Liver (tissue), 9 donors: ENCODE data around the gene PDE9A. TPM values are rescaled to one million over a fixed set of nuclear protein-coding genes. Genes with fewer than 3 reads are reported as not detected.

Experiments used
- DNase-seq: peaks from one replicate; pipeline ENCODE4 v3.0.0-alpha.2; 2017; ENCODE audit warnings: low spot score
- H3K27ac ChIP-seq, 2 donors: one replicate each; pipeline ENCODE4 v1.7.0; 2013; ENCODE audit warnings: inconsistent platforms in 2 of 2, low read length in 2 of 2, control low read depth in 1 of 2, low read depth in 1 of 2, mild to moderate bottlenecking in 1 of 2
- H3K27me3 ChIP-seq, 4 donors: one replicate each; pipeline versions ENCODE4 v1.6.1 to v1.7.0; 2013; ENCODE audit warnings: low read length in 3 of 4, inconsistent platforms in 1 of 4, mild to moderate bottlenecking in 1 of 4, moderate library complexity in 1 of 4; ENCODE audit not compliant: control insufficient read depth in 4 of 4, insufficient read depth in 4 of 4
- H3K36me3 ChIP-seq, 4 donors: one replicate each; pipeline versions ENCODE4 v1.6.1 to v1.7.0; 2013; ENCODE audit warnings: low read length in 3 of 4, mild to moderate bottlenecking in 3 of 4, low read depth in 1 of 4, moderate library complexity in 1 of 4; ENCODE audit not compliant: control insufficient read depth in 4 of 4, insufficient read depth in 3 of 4
- H3K4me1 ChIP-seq, 4 donors: one replicate each; pipeline versions ENCODE4 v1.6.1 to v1.7.0; 2013; ENCODE audit warnings: low read length in 3 of 4, mild to moderate bottlenecking in 3 of 4, moderate library complexity in 1 of 4; ENCODE audit not compliant: control insufficient read depth in 4 of 4, insufficient read depth in 4 of 4
- H3K4me3 ChIP-seq, 3 donors: one replicate each; pipeline versions ENCODE4 v1.6.1 to v1.7.0; 2013; ENCODE audit warnings: low read length in 3 of 3, control low read depth in 1 of 3, low read depth in 1 of 3, mild to moderate bottlenecking in 1 of 3
- H3K9ac ChIP-seq, 2 donors: one replicate each; pipeline ENCODE4 v1.7.0; 2013; ENCODE audit warnings: low read length in 2 of 2, mild to moderate bottlenecking in 2 of 2, moderate library complexity in 2 of 2, control low read depth in 1 of 2, low read depth in 1 of 2
- H3K9me3 ChIP-seq, 4 donors: one replicate each; pipeline versions ENCODE4 v1.6.1 to v1.7.0; 2013; ENCODE audit warnings: low read length in 3 of 4; ENCODE audit not compliant: control insufficient read depth in 4 of 4
- ATF3 ChIP-seq: IDR thresholded peaks from 2 replicates; pipeline ENCODE4 v1.6.1; 2016; ENCODE audit warnings: antibody characterized with exemption
- EGR1 ChIP-seq, 2 donors: IDR thresholded peaks; 2 replicates each; pipeline ENCODE4 v1.6.1; 2016 to 2018; ENCODE audit warnings: antibody characterized with exemption in 2 of 2, low read depth in 2 of 2
- FOXA1 ChIP-seq: IDR thresholded peaks from 2 replicates; pipeline ENCODE4 v1.6.1; 2016; ENCODE audit warnings: antibody characterized with exemption
- FOXA2 ChIP-seq: IDR thresholded peaks from 2 replicates; pipeline ENCODE4 v1.6.1; 2016; ENCODE audit warnings: antibody characterized with exemption
- GABPA ChIP-seq, 2 donors: IDR thresholded peaks in 1 of 2; conservative IDR thresholded peaks in 1 of 2; 2 replicates each; pipeline ENCODE4 v1.6.1; 2016; ENCODE audit warnings: antibody characterized with exemption in 2 of 2, mild to moderate bottlenecking in 1 of 2, moderate library complexity in 1 of 2
- HNF4A ChIP-seq, 2 donors: conservative IDR thresholded peaks; 2 replicates each; pipeline ENCODE4 v1.6.1; 2016; ENCODE audit warnings: antibody characterized with exemption in 2 of 2, mild to moderate bottlenecking in 2 of 2
- HNF4G ChIP-seq: IDR thresholded peaks from 2 replicates; pipeline ENCODE4 v1.6.1; 2016; ENCODE audit warnings: antibody characterized with exemption
- JUND ChIP-seq, 2 donors: IDR thresholded peaks; 2 replicates each; pipeline ENCODE4 v1.6.1; 2016; ENCODE audit warnings: antibody characterized with exemption in 2 of 2
- MAX ChIP-seq: IDR thresholded peaks from 2 replicates; pipeline ENCODE4 v1.6.1; 2016; ENCODE audit warnings: antibody characterized with exemption
- NR2F2 ChIP-seq: IDR thresholded peaks from 2 replicates; pipeline ENCODE4 v1.6.1; 2016; ENCODE audit warnings: antibody characterized with exemption
- RAD21 ChIP-seq, 2 donors: IDR thresholded peaks; 2 replicates each; pipeline ENCODE4 v1.6.1; 2016; ENCODE audit warnings: antibody characterized with exemption in 2 of 2, mild to moderate bottlenecking in 2 of 2
- REST ChIP-seq: IDR thresholded peaks from 2 replicates; pipeline ENCODE4 v1.6.1; 2016; ENCODE audit warnings: antibody characterized with exemption, mild to moderate bottlenecking
- RXRA ChIP-seq, 2 donors: IDR thresholded peaks; 2 replicates each; pipeline ENCODE4 v1.6.1; 2017 to 2018; ENCODE audit warnings: antibody characterized with exemption in 2 of 2, mild to moderate bottlenecking in 1 of 2
- SP1 ChIP-seq: IDR thresholded peaks from 2 replicates; pipeline ENCODE4 v1.6.1; 2018; ENCODE audit warnings: antibody characterized with exemption, mild to moderate bottlenecking
- YY1 ChIP-seq: IDR thresholded peaks from 2 replicates; pipeline ENCODE4 v1.6.1; 2016; ENCODE audit warnings: antibody characterized with exemption, mild to moderate bottlenecking
- ZBTB33 ChIP-seq: IDR thresholded peaks from 2 replicates; pipeline ENCODE4 v1.6.1; 2016; ENCODE audit warnings: antibody characterized with exemption
- WGBS: extraction: QIAGEN DNeasy Blood & Tissue Kit; methylation state at CpG from one replicate; pipeline ENCODE4 v1.1.7; 2013; 5-methylcytosine and 5-hydroxymethylcytosine counted together
- polyA plus RNA-seq, 2 donors: library from polyadenylated mRNA; stranded (reverse) in 1 of 2; unstranded in 1 of 2; fragments of 200-250 nt in 1 of 2; fragments of >200 nt in 1 of 2; fragmentation: Nextera tagmentation in 1 of 2; extraction: Ambion mirVana in 1 of 2; gene quantifications; one replicate each; pipeline versions ENCODE4 v1.2.1 to v1.2.3, GENCODE V29; 2013 to 2015
- total RNA-seq, 2 donors: library from RNA; depleted of rRNA; stranded (reverse); fragments of >200 nt; gene quantifications; one replicate each; pipeline ENCODE4 v1.2.3, GENCODE V29; 2014
- donor health status: healthy.
- donor health status: healthy.
- donor health status: healthy.
- donor health status: healthy.
- donor health status: healthy.

PDE9A gene
- total and polyA plus RNA-seq, 4 donors, result 1.5 to 4.2 (median 2.7) TPM

GRCh38 chr21:42617486-42617885, 35.9 kb upstream of the PDE9A start:
- 78% methylated on average over 23 of the region's 23 CpGs for WGBS
- Histone ChIP-seq H3K4me3 (no peak overlapping the region), H3K9me3 (no peaks in the 10 kb centered on the region), H3K4me1 (peaks cover 0 to 12% (median 3%) of the 10 kb centered on the region in 4 donors), H3K9ac (no peak overlapping the region), H3K36me3 (no peaks in the 10 kb centered on the region), H3K27ac (no peak overlapping the region), H3K27me3 (no peaks in the 10 kb centered on the region)
- TF ChIP-seq RXRA (IDR thresholded peaks at IDR 0.05) (no peak), JUND (IDR thresholded peaks at IDR 0.05) (no peak), GABPA (IDR thresholded peaks at IDR 0.05 in 1 of 2, conservative IDR thresholded peaks at IDR 0.05 in 1 of 2) (no peak), SP1 (no peak), ATF3 (no peak), MAX (no peak), FOXA2 (no peak), HNF4A (conservative IDR thresholded peaks at IDR 0.05) (no peak), EGR1 (IDR thresholded peaks at IDR 0.05; ENCODE audit: low read depth in 2 of 2) (no peak), YY1 (no peak), NR2F2 (no peak), RAD21 (IDR thresholded peaks at IDR 0.05) (no peak), ZBTB33 (no peak), HNF4G (no peak), FOXA1 (no peak)
- DNase-seq, result no peak

GRCh38 chr21:42618707-42619102, 34.7 kb upstream of the PDE9A start:
- Histone ChIP-seq H3K4me3 (no peak overlapping the region), H3K9ac (no peak overlapping the region), H3K4me1 (peaks cover 0 to 12% (median 3%) of the 10 kb centered on the region in 4 donors), H3K36me3 (no peaks in the 10 kb centered on the region), H3K9me3 (no peaks in the 10 kb centered on the region), H3K27ac (no peak overlapping the region), H3K27me3 (no peaks in the 10 kb centered on the region)
- 83% methylated on average over 3 of the region's 3 CpGs for WGBS
- TF ChIP-seq GABPA (IDR thresholded peaks at IDR 0.05 in 1 of 2, conservative IDR thresholded peaks at IDR 0.05 in 1 of 2), result no peak
- no peak for TF ChIP-seq REST
- TF ChIP-seq HNF4A (conservative IDR thresholded peaks at IDR 0.05), result no peak
- no peak for TF ChIP-seq ZBTB33
- TF ChIP-seq EGR1 (IDR thresholded peaks at IDR 0.05; ENCODE audit: low read depth in 2 of 2), result no peak
- TF ChIP-seq SP1, result no peak
- no peak for TF ChIP-seq RXRA (IDR thresholded peaks at IDR 0.05)
- DNase-seq, result no peak
